Measurements from ENCODE around the gene BABAM2.

BABAM2 gene

GRCh38 chr2:28357948-28358667, 467.6 kb downstream of the BABAM2 start:
- H3K9me3 ChIP-seq (ENCODE audit: control insufficient read depth in 2 of 2, low read length in 2 of 2) = no peaks in the 10 kb centered on the region
- H3K9ac ChIP-seq (ENCODE audit: low read length in 2 of 2) = no peak overlapping the region
- H3K4me3 ChIP-seq (ENCODE audit: low read length in 2 of 2) = no peak overlapping the region
- no peaks in the 10 kb centered on the region for H3K27me3 ChIP-seq (ENCODE audit: control insufficient read depth in 1 of 2, insufficient read depth in 2 of 2, low read length in 2 of 2)
- no peak overlapping the region for H3K27ac ChIP-seq (ENCODE audit: low read length)
- H3K4me1 ChIP-seq (ENCODE audit: control insufficient read depth, insufficient read depth, low read length) = peaks cover 24% of the 10 kb centered on the region
- H3K36me3 ChIP-seq (ENCODE audit: control insufficient read depth in 2 of 2, insufficient read depth in 2 of 2, low read length in 2 of 2) = no peaks in the 10 kb centered on the region

GRCh38 chr2:28358668-28359201, 468.2 kb downstream of the BABAM2 start:
- no peak overlapping the region for H3K4me3 ChIP-seq (ENCODE audit: low read length in 2 of 2)
- H3K4me1 ChIP-seq (ENCODE audit: control insufficient read depth, insufficient read depth, low read length) = peaks cover 24% of the 10 kb centered on the region
- no peak overlapping the region for H3K27ac ChIP-seq (ENCODE audit: low read length)

GRCh38 chr2:28359222-28360057, 468.9 kb downstream of the BABAM2 start:
- no peak overlapping the region for H3K4me3 ChIP-seq (ENCODE audit: low read length in 2 of 2)
- H3K27ac ChIP-seq (ENCODE audit: low read length) = no peak overlapping the region
- no peaks in the 10 kb centered on the region for H3K36me3 ChIP-seq (ENCODE audit: control insufficient read depth in 2 of 2, insufficient read depth in 2 of 2, low read length in 2 of 2)
- no peaks in the 10 kb centered on the region for H3K27me3 ChIP-seq (ENCODE audit: control insufficient read depth in 1 of 2, insufficient read depth in 2 of 2, low read length in 2 of 2)
- peaks cover 24% of the 10 kb centered on the region for H3K4me1 ChIP-seq (ENCODE audit: control insufficient read depth, insufficient read depth, low read length)
- H3K9me3 ChIP-seq (ENCODE audit: control insufficient read depth in 2 of 2, low read length in 2 of 2) = no peaks in the 10 kb centered on the region
- no peak overlapping the region for H3K9ac ChIP-seq (ENCODE audit: low read length in 2 of 2)

More at GRCh38 chr2:28358668-28359201, 468.2 kb downstream of the BABAM2 start:
- H3K9me3 ChIP-seq (ENCODE audit: control insufficient read depth in 2 of 2, low read length in 2 of 2) = no peaks in the 10 kb centered on the region
- H3K9ac ChIP-seq (ENCODE audit: low read length in 2 of 2) = no peak overlapping the region
- H3K36me3 ChIP-seq (ENCODE audit: control insufficient read depth in 2 of 2, insufficient read depth in 2 of 2, low read length in 2 of 2) = no peaks in the 10 kb centered on the region
- H3K27me3 ChIP-seq (ENCODE audit: control insufficient read depth in 1 of 2, insufficient read depth in 2 of 2, low read length in 2 of 2) = no peaks in the 10 kb centered on the region

- Histone ChIP-seq H3K27ac (ENCODE audit: low read length) (no peak overlapping the region), H3K27me3 (ENCODE audit: control insufficient read depth in 1 of 2, insufficient read depth in 2 of 2, low read length in 2 of 2) (no peaks in the 10 kb centered on the region), H3K4me1 (ENCODE audit: control insufficient read depth, insufficient read depth, low read length) (peaks cover 21% of the 10 kb centered on the region), H3K9me3 (ENCODE audit: control insufficient read depth in 2 of 2, low read length in 2 of 2) (no peaks in the 10 kb centered on the region), H3K36me3 (ENCODE audit: control insufficient read depth in 2 of 2, insufficient read depth in 2 of 2, low read length in 2 of 2) (no peaks in the 10 kb centered on the region), H3K9ac (ENCODE audit: low read length in 2 of 2) (no peak overlapping the region), H3K4me3 (ENCODE audit: low read length in 2 of 2) (no peak overlapping the region)
These were observed 469.7 kb downstream of the BABAM2 start for GRCh38 chr2:28360058-28360717.

- H3K4me1 ChIP-seq (ENCODE audit: control insufficient read depth, insufficient read depth, low read length) = peaks cover 14% of the 10 kb centered on the region
- H3K9ac ChIP-seq (ENCODE audit: low read length in 2 of 2) = no peak overlapping the region
- no peaks in the 10 kb centered on the region for H3K36me3 ChIP-seq (ENCODE audit: control insufficient read depth in 2 of 2, insufficient read depth in 2 of 2, low read length in 2 of 2)
- no peak overlapping the region for H3K4me3 ChIP-seq (ENCODE audit: low read length in 2 of 2)
- H3K27ac ChIP-seq (ENCODE audit: low read length) = no peak overlapping the region
- no peaks in the 10 kb centered on the region for H3K27me3 ChIP-seq (ENCODE audit: control insufficient read depth in 1 of 2, insufficient read depth in 2 of 2, low read length in 2 of 2)
- H3K9me3 ChIP-seq (ENCODE audit: control insufficient read depth in 2 of 2, low read length in 2 of 2) = no peaks in the 10 kb centered on the region
These were observed 470.3 kb downstream of the BABAM2 start for GRCh38 chr2:28360718-28361293.

- Histone ChIP-seq H3K4me3 (ENCODE audit: low read length in 2 of 2) (no peak overlapping the region), H3K27me3 (ENCODE audit: control insufficient read depth in 1 of 2, insufficient read depth in 2 of 2, low read length in 2 of 2) (no peaks in the 10 kb centered on the region), H3K4me1 (ENCODE audit: control insufficient read depth, insufficient read depth, low read length) (peaks cover 7% of the 10 kb centered on the region), H3K36me3 (ENCODE audit: control insufficient read depth in 2 of 2, insufficient read depth in 2 of 2, low read length in 2 of 2) (no peaks in the 10 kb centered on the region), H3K9ac (ENCODE audit: low read length in 2 of 2) (no peak overlapping the region), H3K9me3 (ENCODE audit: control insufficient read depth in 2 of 2, low read length in 2 of 2) (no peaks in the 10 kb centered on the region), H3K27ac (ENCODE audit: low read length) (no peak overlapping the region)
These were observed 471.6 kb downstream of the BABAM2 start for GRCh38 chr2:28361991-28362710.

GRCh38 chr2:28362991-28363521, 472.5 kb downstream of the BABAM2 start:
- Histone ChIP-seq H3K36me3 (ENCODE audit: control insufficient read depth in 2 of 2, insufficient read depth in 2 of 2, low read length in 2 of 2) (no peaks in the 10 kb centered on the region), H3K9ac (ENCODE audit: low read length in 2 of 2) (no peak overlapping the region), H3K4me3 (ENCODE audit: low read length in 2 of 2) (no peak overlapping the region), H3K27me3 (ENCODE audit: control insufficient read depth in 1 of 2, insufficient read depth in 2 of 2, low read length in 2 of 2) (no peaks in the 10 kb centered on the region), H3K4me1 (ENCODE audit: control insufficient read depth, insufficient read depth, low read length) (peaks cover 7% of the 10 kb centered on the region), H3K27ac (ENCODE audit: low read length) (no peak overlapping the region), H3K9me3 (ENCODE audit: control insufficient read depth in 2 of 2, low read length in 2 of 2) (no peaks in the 10 kb centered on the region)

GRCh38 chr2:28363686-28364280, 473.3 kb downstream of the BABAM2 start:
- Histone ChIP-seq H3K9ac (ENCODE audit: low read length in 2 of 2) (no peak overlapping the region), H3K27ac (ENCODE audit: low read length) (no peak overlapping the region), H3K36me3 (ENCODE audit: control insufficient read depth in 2 of 2, insufficient read depth in 2 of 2, low read length in 2 of 2) (no peaks in the 10 kb centered on the region), H3K9me3 (ENCODE audit: control insufficient read depth in 2 of 2, low read length in 2 of 2) (no peaks in the 10 kb centered on the region), H3K4me1 (ENCODE audit: control insufficient read depth, insufficient read depth, low read length) (peaks cover 7% of the 10 kb centered on the region), H3K4me3 (ENCODE audit: low read length in 2 of 2) (no peak overlapping the region), H3K27me3 (ENCODE audit: control insufficient read depth in 1 of 2, insufficient read depth in 2 of 2, low read length in 2 of 2) (no peaks in the 10 kb centered on the region)

GRCh38 chr2:28364610-28365009, 474.1 kb downstream of the BABAM2 start:
- Histone ChIP-seq H3K27me3 (ENCODE audit: control insufficient read depth in 1 of 2, insufficient read depth in 2 of 2, low read length in 2 of 2) (no peaks in the 10 kb centered on the region), H3K9me3 (ENCODE audit: control insufficient read depth in 2 of 2, low read length in 2 of 2) (no peaks in the 10 kb centered on the region), H3K36me3 (ENCODE audit: control insufficient read depth in 2 of 2, insufficient read depth in 2 of 2, low read length in 2 of 2) (no peaks in the 10 kb centered on the region), H3K4me1 (ENCODE audit: control insufficient read depth, insufficient read depth, low read length) (peaks cover 6% of the 10 kb centered on the region), H3K4me3 (ENCODE audit: low read length in 2 of 2) (no peak overlapping the region), H3K27ac (ENCODE audit: low read length) (no peak overlapping the region), H3K9ac (ENCODE audit: low read length in 2 of 2) (no peak overlapping the region)
